Raji (cell line): ENCODE measurements around the gene TSEN34.
A peak's percentile ranks its signal among the peaks of the same experiment; 100 is the strongest.

Source experiments
- POLR2A ChIP-seq: IDR thresholded peaks from 2 replicates; pipeline ENCODE4 v1.6.1; 2011; ENCODE audit warnings: low read depth, low read length, control low read depth; ENCODE audit not compliant: insufficient read depth

TSEN34 gene

GRCh38 chr19:54156490-54156889 is 34.6 kb upstream of the TSEN34 start:
- no peak for TF ChIP-seq POLR2A

- no peak for TF ChIP-seq POLR2A
Observed at GRCh38 chr19:54156953-54157352, 34.2 kb upstream of the TSEN34 start.

- TF ChIP-seq POLR2A = no peak
Observed at GRCh38 chr19:54158812-54159351, 32.2 kb upstream of the TSEN34 start.

- peak; percentile 79 for TF ChIP-seq POLR2A
Observed at GRCh38 chr19:54159352-54160181, 31.5 kb upstream of the TSEN34 start, which contains the start of gene LENG1. Gene LENG1 (minus strand): TSS chr19:54159721. CDS start chr19:54159695, 26 bp downstream.

- no peak for TF ChIP-seq POLR2A
Observed at GRCh38 chr19:54160182-54160811, 30.8 kb upstream of the TSEN34 start.

GRCh38 chr19:54160854-54161253 is 30.3 kb upstream of the TSEN34 start:
- TF ChIP-seq POLR2A = no peak

- TF ChIP-seq POLR2A = no peak
Observed at GRCh38 chr19:54162241-54162805, 28.8 kb upstream of the TSEN34 start.

- no peak for TF ChIP-seq POLR2A
Observed at GRCh38 chr19:54162884-54163283, 28.2 kb upstream of the TSEN34 start.

GRCh38 chr19:54164369-54165068 is 26.6 kb upstream of the TSEN34 start:
- no peak for TF ChIP-seq POLR2A

- no peak for TF ChIP-seq POLR2A
Observed at GRCh38 chr19:54165222-54165621, 25.9 kb upstream of the TSEN34 start.

GRCh38 chr19:54168174-54168917 is 22.8 kb upstream of the TSEN34 start:
- TF ChIP-seq POLR2A = peak; percentile 28; the same call in 1 of the 2 replicates

GRCh38 chr19:54169149-54169740 is 21.9 kb upstream of the TSEN34 start:
- no peak for TF ChIP-seq POLR2A

GRCh38 chr19:54172471-54173358 is 18.4 kb upstream of the TSEN34 start, which contains the start of gene TMC4:
Gene TMC4 (minus strand): TSS chr19:54173160. CDS start chr19:54173117, 43 bp downstream.
- no peak for TF ChIP-seq POLR2A
